Uterus (tissue), 4 donors: ENCODE measurements around the gene ADGRL3. TPM values are rescaled to one million over a fixed set of nuclear protein-coding genes. Genes with fewer than 3 reads are reported as not detected.

Experiments
- DNase-seq, 2 donors: peaks; one replicate each; pipeline ENCODE4 v3.0.0-alpha.2; 2019 to 2020
- H3K27ac ChIP-seq, 2 donors: fragments of 200-600 bp; sonication (generic); 1 replicate in 1 of 2; 2 replicates in 1 of 2; pipeline ENCODE4 v1.5.1; 2016 to 2018
- H3K27me3 ChIP-seq, 2 donors: fragments of 200-600 bp; sonication (generic); one replicate each; pipeline ENCODE4 v1.5.1; 2018 to 2019; ENCODE audit warnings: control low read depth in 1 of 2
- H3K36me3 ChIP-seq, 2 donors: fragments of 200-600 bp; sonication (generic); one replicate each; pipeline ENCODE4 v1.5.1; 2019; ENCODE audit warnings: control low read depth in 1 of 2
- H3K4me1 ChIP-seq, 2 donors: fragments of 200-600 bp; sonication (generic); one replicate each; pipeline ENCODE4 v1.5.1; 2018 to 2019; ENCODE audit warnings: control low read depth in 1 of 2
- H3K4me3 ChIP-seq, 2 donors: fragments of 200-600 bp; sonication (generic); 1 replicate in 1 of 2; 2 replicates in 1 of 2; pipeline ENCODE4 v1.5.1; 2018 to 2019; ENCODE audit warnings: mild to moderate bottlenecking in 1 of 2
- H3K9me3 ChIP-seq, 2 donors: fragments of 200-600 bp; sonication (generic); one replicate each; pipeline ENCODE4 v1.5.1; 2019; ENCODE audit warnings: control low read depth in 1 of 2
- CTCF ChIP-seq, 4 experiments: fragments of 200-600 bp in 2 of 4; fragments of 450-650 bp in 2 of 4; sonication (generic) in 2 of 4; IDR thresholded peaks; one replicate each; pipeline ENCODE4 v1.5.1; 2016 to 2019; ENCODE audit warnings: antibody characterized with exemption in 4 of 4, mild to moderate bottlenecking in 2 of 4, moderate library complexity in 1 of 4
- POLR2A ChIP-seq, 2 donors: fragments of 450-650 bp; IDR thresholded peaks; one replicate each; pipeline ENCODE4 v1.6.1; 2016; ENCODE audit warnings: antibody characterized with exemption in 2 of 2, mild to moderate bottlenecking in 1 of 2, moderate library complexity in 1 of 2
- intact Hi-C: fragments of 100-400 bp; cut with DNase I; formaldehyde crosslinking; loops from one replicate; pipeline ENCODE4 v1.15.1; 2023; ENCODE audit warnings: low total_unique reads
- total RNA-seq, 4 donors: library from RNA; depleted of rRNA in 3 of 4; stranded (reverse); fragments of >200 nt in 3 of 4; gene quantifications; one replicate each; pipeline versions ENCODE4 v1.1.0 to v1.2.4, GENCODE V29; 2014 to 2023
- donor health status: DM: yes; HTN: yes; CAD: no.

The ADGRL3 gene
- total RNA-seq, 4 donors from 2014 or later, result 31.5 to 411 (median 74.3) TPM

GRCh38 chr4:61175495-61175894 is 24.6 kb upstream of the ADGRL3 start:
- H3K9me3 ChIP-seq, result no peaks in the 10 kb centered on the region
- TF ChIP-seq CTCF (IDR thresholded peaks at IDR 0.05), result no peak
- TF ChIP-seq POLR2A (IDR thresholded peaks at IDR 0.05), result no peak
- H3K4me3 ChIP-seq, result no peak overlapping the region
- no peaks in the 10 kb centered on the region for H3K4me1 ChIP-seq
- H3K36me3 ChIP-seq, result no peaks in the 10 kb centered on the region
- H3K27me3 ChIP-seq, result no peaks in the 10 kb centered on the region
- intact Hi-C loops, result no loop called here
- no peak overlapping the region for H3K27ac ChIP-seq
- DNase-seq, result no peak

DNA sequence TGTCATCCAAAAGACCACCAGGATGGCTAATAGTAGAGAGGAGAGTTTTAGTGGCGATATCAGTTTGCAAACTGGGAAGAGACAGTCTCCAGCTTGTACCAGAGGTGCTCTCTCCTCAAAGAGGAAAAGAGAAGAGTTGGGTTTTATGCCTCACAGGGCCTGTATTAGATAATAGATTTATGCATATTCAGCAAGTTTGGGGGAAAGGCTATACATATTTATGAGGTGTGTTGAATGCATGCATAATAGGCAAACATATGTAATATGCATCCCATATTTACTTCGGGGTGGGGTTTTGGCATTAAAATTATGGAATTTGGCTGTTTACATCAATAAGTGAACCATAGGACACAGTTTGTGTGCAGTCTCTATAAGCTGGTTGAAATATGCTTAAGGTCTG is 22.8 kb upstream of the ADGRL3 start:
- intact Hi-C loops, result no loop called here
- Histone ChIP-seq H3K4me3 (no peak overlapping the region), H3K36me3 (no peaks in the 10 kb centered on the region), H3K27me3 (no peaks in the 10 kb centered on the region), H3K9me3 (no peaks in the 10 kb centered on the region), H3K27ac (no peak overlapping the region), H3K4me1 (no peaks in the 10 kb centered on the region)
- DNase-seq, result no peak
- TF ChIP-seq POLR2A (IDR thresholded peaks at IDR 0.05) (no peak), CTCF (IDR thresholded peaks at IDR 0.05) (no peak)

GRCh38 chr4:61180405-61180804 is 19.7 kb upstream of the ADGRL3 start:
- H3K4me3 ChIP-seq, result no peak overlapping the region
- no peak for TF ChIP-seq CTCF (IDR thresholded peaks at IDR 0.05)
- TF ChIP-seq POLR2A (IDR thresholded peaks at IDR 0.05), result no peak
- H3K27ac ChIP-seq, result no peak overlapping the region
- no peak for DNase-seq
- no peaks in the 10 kb centered on the region for H3K27me3 ChIP-seq
- H3K36me3 ChIP-seq, result no peaks in the 10 kb centered on the region
- intact Hi-C loops, result no loop called here
- no peaks in the 10 kb centered on the region for H3K9me3 ChIP-seq
- H3K4me1 ChIP-seq, result no peaks in the 10 kb centered on the region

- no peak for DNase-seq
- Histone ChIP-seq H3K4me3 (no peak overlapping the region), H3K36me3 (no peaks in the 10 kb centered on the region), H3K27me3 (no peaks in the 10 kb centered on the region), H3K9me3 (no peaks in the 10 kb centered on the region), H3K4me1 (no peaks in the 10 kb centered on the region), H3K27ac (no peak overlapping the region)
- intact Hi-C loops, result no loop called here
- no peak for TF ChIP-seq CTCF (IDR thresholded peaks at IDR 0.05)
- TF ChIP-seq POLR2A (IDR thresholded peaks at IDR 0.05), result no peak
Measured at GRCh38 chr4:61182915-61183314, 17.2 kb upstream of the ADGRL3 start.

DNA sequence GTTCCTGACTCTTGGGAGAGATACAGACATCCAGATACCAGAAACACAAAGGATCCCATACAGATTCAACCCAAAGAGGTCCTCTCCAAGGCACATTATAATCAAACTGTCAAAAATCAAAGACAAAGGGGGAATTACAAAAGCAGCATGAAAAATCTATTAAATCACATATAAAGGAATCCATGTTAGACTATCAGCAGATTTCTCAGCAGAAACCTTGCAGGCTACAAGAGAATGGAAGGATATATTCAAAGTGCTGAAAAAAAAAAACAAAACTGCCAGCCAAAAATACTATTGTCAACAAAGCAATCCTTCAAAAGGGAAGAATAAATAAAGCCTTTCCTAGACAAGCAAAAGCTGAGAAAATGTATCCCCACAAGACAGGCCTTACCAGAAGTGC is 14.8 kb upstream of the ADGRL3 start:
- Histone ChIP-seq H3K4me1 (no peaks in the 10 kb centered on the region), H3K4me3 (no peak overlapping the region), H3K9me3 (no peaks in the 10 kb centered on the region), H3K36me3 (no peaks in the 10 kb centered on the region), H3K27me3 (no peaks in the 10 kb centered on the region), H3K27ac (no peak overlapping the region)
- DNase-seq, result no peak
- TF ChIP-seq POLR2A (IDR thresholded peaks at IDR 0.05), result no peak
- TF ChIP-seq CTCF (IDR thresholded peaks at IDR 0.05), result no peak
- intact Hi-C loops, result no loop called here
